Sigmoid colon (tissue), 7 donors: ENCODE results near the gene TCEANC2. TPM values are rescaled to one million over a fixed set of nuclear protein-coding genes. Genes with fewer than 3 reads are reported as not detected.

Experiments
- DNase-seq: peaks from one replicate; pipeline ENCODE4 v3.0.0-alpha.2; 2019
- H3K27ac ChIP-seq, 4 donors: fragments of 200-600 bp; sonication (generic); one replicate each; pipeline ENCODE4 v1.5.1; 2016 to 2019; ENCODE audit warnings: mild to moderate bottlenecking in 1 of 4
- H3K27me3 ChIP-seq, 3 donors: fragments of 200-600 bp; sonication (generic); one replicate each; pipeline ENCODE4 v1.5.1; 2019; ENCODE audit warnings: mild to moderate bottlenecking in 1 of 3
- H3K36me3 ChIP-seq, 4 donors: fragments of 200-600 bp; sonication (generic); one replicate each; pipeline ENCODE4 v1.5.1; 2016 to 2019
- H3K4me1 ChIP-seq, 4 donors: fragments of 200-600 bp; sonication (generic); one replicate each; pipeline ENCODE4 v1.5.1; 2017 to 2019
- H3K4me3 ChIP-seq, 4 donors: fragments of 200-600 bp; sonication (generic); one replicate each; pipeline ENCODE4 v1.5.1; 2017 to 2019; ENCODE audit warnings: mild to moderate bottlenecking in 2 of 4, moderate library complexity in 1 of 4
- H3K9me3 ChIP-seq, 4 donors: fragments of 200-600 bp in 3 of 4; sonication (generic) in 3 of 4; one replicate each; pipeline versions ENCODE4 v1.5.1 to v1.6.1; 2013 to 2019
- EP300 ChIP-seq, 4 donors: sonication (generic); formaldehyde crosslinking; IDR thresholded peaks; one replicate each; pipeline ENCODE4 v1.6.1; 2017; ENCODE audit warnings: antibody characterized with exemption in 4 of 4
- POLR2A ChIP-seq, 2 donors: fragments of 450-650 bp; IDR thresholded peaks; one replicate each; pipeline ENCODE4 v1.6.1; 2016; ENCODE audit warnings: antibody characterized with exemption in 2 of 2, mild to moderate bottlenecking in 2 of 2, moderate library complexity in 2 of 2
- POLR2AphosphoS5 ChIP-seq, 4 donors: sonication (generic); formaldehyde crosslinking; IDR thresholded peaks; one replicate each; pipeline ENCODE4 v1.6.1; 2017; ENCODE audit warnings: antibody characterized with exemption in 4 of 4
- WGBS, 2 donors: extraction: QIAGEN DNeasy Blood & Tissue Kit; methylation state at CpG; one replicate each; pipeline ENCODE4 v1.1.7; 2013; 5-methylcytosine and 5-hydroxymethylcytosine counted together
- intact Hi-C: fragments of 100-400 bp; cut with DNase I; formaldehyde crosslinking; loops from one replicate; pipeline ENCODE4 v1.15.1; 2023
- polyA plus RNA-seq, 3 donors: library from polyadenylated mRNA; stranded (reverse); fragments of 200-250 nt; gene quantifications; one replicate each; pipeline ENCODE4 v1.2.3, GENCODE V29; 2013
- total RNA-seq, 4 donors: library from RNA; depleted of rRNA; stranded (reverse); fragments of >200 nt; gene quantifications; one replicate each; pipeline ENCODE4 v1.1.0, GENCODE V29; 2016
- TF ChIP-seq, protein P1 (sequence below), 4 experiments: fragments of 450-650 bp in 3 of 4; fragments of 200-600 bp in 1 of 4; IDR thresholded peaks; one replicate each; pipeline ENCODE4 v1.5.1; 2016 to 2019; ENCODE audit warnings: antibody characterized with exemption in 4 of 4, mild to moderate bottlenecking in 3 of 4, moderate library complexity in 2 of 4
- donor health status: healthy with polysubstance abuse.
- donor health status: Bipolar disorder and iron deficiency.
- donor health status: healthy.

TCEANC2 gene
- total and polyA plus RNA-seq, 7 donors, result 1.8 to 6.9 (median 6.1) TPM

DNA sequence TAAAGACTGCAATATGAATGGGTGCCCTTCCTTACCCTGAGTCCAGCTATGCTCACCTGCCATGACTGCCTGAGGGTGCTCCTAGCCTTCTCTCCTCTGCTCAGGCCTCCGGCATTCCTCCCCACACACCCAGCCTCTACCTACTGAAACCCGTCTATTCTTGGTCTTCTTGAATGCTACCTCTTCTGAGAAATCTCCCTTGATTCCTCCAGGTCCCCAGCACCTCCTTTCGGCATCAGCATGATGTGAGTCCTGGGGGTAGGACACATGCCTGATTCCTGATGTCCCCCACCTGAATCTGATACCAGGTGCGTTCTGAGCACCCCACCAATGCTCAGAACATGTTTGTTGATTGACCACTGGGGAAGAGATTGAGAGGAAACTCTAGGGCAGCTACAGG lies 44.0 kb upstream of the TCEANC2 start:
- Histone ChIP-seq H3K9me3 (no peaks in the 10 kb centered on the region), H3K27ac (no peak overlapping the region), H3K27me3 (peaks cover 0 to 12% (median 0%) of the 10 kb centered on the region in 3 donors), H3K4me3 (no peak overlapping the region), H3K4me1 (no peaks in the 10 kb centered on the region), H3K36me3 (no peaks in the 10 kb centered on the region)
- WGBS, 2 donors, result 89 to 92% methylated on average over 4 of the region's 4 CpGs
- TF ChIP-seq POLR2A (IDR thresholded peaks at IDR 0.05) (no peak), POLR2AphosphoS5 (IDR thresholded peaks at IDR 0.05) (no peak), EP300 (IDR thresholded peaks at IDR 0.05) (no peak)
- TF ChIP-seq, protein P1, sequence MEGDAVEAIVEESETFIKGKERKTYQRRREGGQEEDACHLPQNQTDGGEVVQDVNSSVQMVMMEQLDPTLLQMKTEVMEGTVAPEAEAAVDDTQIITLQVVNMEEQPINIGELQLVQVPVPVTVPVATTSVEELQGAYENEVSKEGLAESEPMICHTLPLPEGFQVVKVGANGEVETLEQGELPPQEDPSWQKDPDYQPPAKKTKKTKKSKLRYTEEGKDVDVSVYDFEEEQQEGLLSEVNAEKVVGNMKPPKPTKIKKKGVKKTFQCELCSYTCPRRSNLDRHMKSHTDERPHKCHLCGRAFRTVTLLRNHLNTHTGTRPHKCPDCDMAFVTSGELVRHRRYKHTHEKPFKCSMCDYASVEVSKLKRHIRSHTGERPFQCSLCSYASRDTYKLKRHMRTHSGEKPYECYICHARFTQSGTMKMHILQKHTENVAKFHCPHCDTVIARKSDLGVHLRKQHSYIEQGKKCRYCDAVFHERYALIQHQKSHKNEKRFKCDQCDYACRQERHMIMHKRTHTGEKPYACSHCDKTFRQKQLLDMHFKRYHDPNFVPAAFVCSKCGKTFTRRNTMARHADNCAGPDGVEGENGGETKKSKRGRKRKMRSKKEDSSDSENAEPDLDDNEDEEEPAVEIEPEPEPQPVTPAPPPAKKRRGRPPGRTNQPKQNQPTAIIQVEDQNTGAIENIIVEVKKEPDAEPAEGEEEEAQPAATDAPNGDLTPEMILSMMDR (IDR thresholded peaks at IDR 0.05), result no peak
- no peak for DNase-seq
- intact Hi-C loops, result no loop called here

GRCh38 chr1:54010415-54011117 lies 42.8 kb upstream of the TCEANC2 start:
- TF ChIP-seq POLR2A (IDR thresholded peaks at IDR 0.05), result no peak
- no peak for TF ChIP-seq POLR2AphosphoS5 (IDR thresholded peaks at IDR 0.05)
- TF ChIP-seq EP300 (IDR thresholded peaks at IDR 0.05), result no peak
- TF ChIP-seq, protein P1 (IDR thresholded peaks at IDR 0.05), result no peak
- peaks cover 0 to 12% (median 0%) of the 10 kb centered on the region in 3 donors for H3K27me3 ChIP-seq
- no peak overlapping the region for H3K4me3 ChIP-seq
- intact Hi-C loops, result no loop called here
- H3K27ac ChIP-seq, result no peak overlapping the region
- H3K4me1 ChIP-seq, result no peaks in the 10 kb centered on the region
- H3K36me3 ChIP-seq, result no peaks in the 10 kb centered on the region
- H3K9me3 ChIP-seq, result no peaks in the 10 kb centered on the region
- DNase-seq, result no peak
- 75 to 77% methylated on average over 5 of the region's 5 CpGs for WGBS, 2 donors

DNA sequence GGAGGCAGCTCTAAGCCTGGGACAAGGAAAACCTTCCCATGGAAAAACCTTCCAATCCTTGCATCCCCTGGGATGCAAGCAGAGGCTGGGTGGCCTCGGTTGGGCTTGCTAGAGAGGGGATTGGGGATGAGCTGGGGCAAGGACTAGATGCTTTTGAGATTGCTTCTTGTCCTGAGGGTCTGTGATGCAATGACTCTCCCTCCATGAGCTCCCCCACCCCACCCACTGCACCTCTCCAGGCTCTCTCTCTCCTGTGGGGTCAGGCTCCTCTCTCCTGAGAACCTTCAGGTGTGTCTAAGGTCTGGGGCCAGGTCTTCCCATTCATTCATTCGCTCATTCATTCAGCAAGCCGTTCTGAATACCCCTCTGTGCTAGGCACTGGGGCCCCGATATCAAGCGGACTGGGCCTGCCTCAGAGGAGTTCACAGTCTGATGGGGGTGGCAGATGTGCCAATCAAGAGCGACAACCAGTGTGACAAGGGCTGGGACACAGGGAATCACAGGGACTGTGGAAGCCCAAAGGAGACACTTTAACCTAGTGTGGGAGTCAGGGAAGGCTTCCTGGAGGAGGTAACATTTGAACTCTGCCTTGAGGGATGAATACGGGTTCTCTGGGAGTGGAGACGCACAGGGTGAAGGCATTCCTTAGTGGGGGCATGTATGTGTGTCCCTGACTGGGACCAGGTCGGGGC lies 41.9 kb upstream of the TCEANC2 start:
- Histone ChIP-seq H3K9me3 (no peaks in the 10 kb centered on the region), H3K4me3 (no peak overlapping the region), H3K27me3 (peaks cover 0 to 12% (median 0%) of the 10 kb centered on the region in 3 donors), H3K4me1 (no peaks in the 10 kb centered on the region), H3K36me3 (no peaks in the 10 kb centered on the region), H3K27ac (no peak overlapping the region)
- TF ChIP-seq, protein P1 (IDR thresholded peaks at IDR 0.05), result no peak
- TF ChIP-seq EP300 (IDR thresholded peaks at IDR 0.05) (no peak), POLR2AphosphoS5 (IDR thresholded peaks at IDR 0.05) (no peak), POLR2A (IDR thresholded peaks at IDR 0.05) (no peak)
- no peak for DNase-seq
- intact Hi-C loops, result no loop called here
- 88% methylated on average over 9 of the region's 9 CpGs for WGBS, 2 donors

DNA sequence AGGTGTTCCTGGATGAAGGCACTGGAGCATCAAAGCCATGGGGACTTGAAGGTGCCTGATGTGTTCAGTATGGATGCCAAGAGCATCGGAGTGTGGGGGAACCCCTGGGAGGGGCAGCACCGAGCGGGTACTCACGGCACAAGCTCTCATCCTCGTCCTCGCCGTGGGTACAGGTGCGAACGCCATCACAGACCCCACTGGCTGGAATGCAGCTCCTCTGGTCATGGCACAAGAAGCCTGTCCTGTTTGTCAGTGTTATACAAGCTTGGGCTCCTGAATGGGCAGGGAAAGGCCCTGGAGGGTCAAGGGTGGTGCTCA lies 41.4 kb upstream of the TCEANC2 start:
- WGBS, 2 donors, result 91 to 96% methylated on average over 9 of the region's 9 CpGs
- no peaks in the 10 kb centered on the region for H3K4me1 ChIP-seq
- no peak overlapping the region for H3K27ac ChIP-seq
- no peak overlapping the region for H3K4me3 ChIP-seq
- peaks cover 0 to 12% (median 0%) of the 10 kb centered on the region in 3 donors for H3K27me3 ChIP-seq
- no peaks in the 10 kb centered on the region for H3K9me3 ChIP-seq
- H3K36me3 ChIP-seq, result no peaks in the 10 kb centered on the region
- TF ChIP-seq POLR2A (IDR thresholded peaks at IDR 0.05) (no peak), EP300 (IDR thresholded peaks at IDR 0.05) (no peak), POLR2AphosphoS5 (IDR thresholded peaks at IDR 0.05) (no peak)
- TF ChIP-seq, protein P1 (IDR thresholded peaks at IDR 0.05), result no peak
- no peak for DNase-seq
- intact Hi-C loops, result no loop called here
